ENCODE data around the gene PWWP2A.

DNA sequence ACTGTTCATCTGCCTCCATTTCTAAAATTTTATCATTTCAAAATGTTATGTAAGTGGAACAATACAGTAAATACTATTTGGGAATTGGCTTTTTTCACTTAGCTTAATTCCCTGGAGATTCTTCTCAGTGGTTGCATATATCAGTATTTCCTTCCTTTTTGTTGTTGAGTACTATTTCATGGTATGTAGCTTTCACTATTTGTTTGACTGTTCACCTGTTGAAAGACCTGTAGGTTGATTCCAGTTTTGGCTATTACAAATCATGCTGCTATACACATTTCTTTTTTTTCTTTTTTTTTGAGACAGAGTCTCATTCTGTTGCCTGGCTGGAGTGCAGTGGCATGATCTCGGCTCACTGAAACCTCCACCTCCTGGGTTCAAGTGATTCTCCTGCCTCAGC, 33.0 kb upstream of the PWWP2A start:
- no peak for TF ChIP-seq POLR2AphosphoS5 (IDR thresholded peaks at IDR 0.05; ENCODE audit: borderline replicate concordance, low read depth, low read length)
- TF ChIP-seq EZH2 (IDR thresholded peaks at IDR 0.05) = no peak
- no peak for TF ChIP-seq FOXP2 (optimal IDR thresholded peaks at IDR 0.05; ENCODE audit: control extremely low read depth, extremely low read length, insufficient read depth)

All from SK-N-MC (cell line).